GM21515 (cell line): Measurements from ENCODE around the gene HBZ.
"Not testable (repeated sequence)": the region's sequence is repeated elsewhere in the genome, so short reads cannot be mapped to it uniquely, and the experiment has no call there.

Experiments
- ATAC-seq: cut with Tn5 transposase; IDR thresholded peaks from one replicate; pipeline ENCODE4 v1.9.1; 2021; ENCODE audit not compliant: unreplicated experiment

Gene HBZ

GRCh38 chr16:152141-153128, at the start of gene HBZ:
TSS of gene HBZ (plus strand) at chr16:152644. CDS start at chr16:152910, 266 bp downstream.
- no peak for ATAC-seq

GRCh38 chr16:104355-104754, 48.1 kb upstream of the HBZ start:
- ATAC-seq, result no peak

- no peak for ATAC-seq
Observed at GRCh38 chr16:104928-105327, 47.5 kb upstream of the HBZ start.

GRCh38 chr16:105521-105920, 46.9 kb upstream of the HBZ start:
- ATAC-seq, result no peak

GRCh38 chr16:106623-107324, 45.7 kb upstream of the HBZ start:
- ATAC-seq, result no peak

- no peak for ATAC-seq
Observed at GRCh38 chr16:112153-112840, 40.1 kb upstream of the HBZ start.

- ATAC-seq, result no peak
Observed at GRCh38 chr16:114327-114726, 38.1 kb upstream of the HBZ start.

GRCh38 chr16:116015-116414, 36.4 kb upstream of the HBZ start:
- no peak for ATAC-seq

- ATAC-seq, result no peak
Observed at GRCh38 chr16:117379-118365, 34.8 kb upstream of the HBZ start.

GRCh38 chr16:118857-119256, 33.6 kb upstream of the HBZ start:
- ATAC-seq, result no peak

- ATAC-seq, result no peak
Observed at GRCh38 chr16:119295-119694, 33.1 kb upstream of the HBZ start.

- no peak for ATAC-seq
Observed at GRCh38 chr16:119835-120491, 32.5 kb upstream of the HBZ start.

GRCh38 chr16:120756-121155, 31.7 kb upstream of the HBZ start:
- no peak for ATAC-seq

GRCh38 chr16:122361-122760, 30.1 kb upstream of the HBZ start:
- ATAC-seq, result no peak

GRCh38 chr16:123558-124350, 28.7 kb upstream of the HBZ start:
- ATAC-seq, result not testable (repeated sequence)

GRCh38 chr16:125011-125410, 27.4 kb upstream of the HBZ start:
- ATAC-seq, result no peak

GRCh38 chr16:129075-129474, 23.4 kb upstream of the HBZ start:
- no peak for ATAC-seq

GRCh38 chr16:130533-131173, 21.8 kb upstream of the HBZ start:
- ATAC-seq, result no peak

- no peak for ATAC-seq
Observed at GRCh38 chr16:132120-132519, 20.3 kb upstream of the HBZ start.
